HG02610 (cell line): ENCODE measurements around the gene ROCK1.
A peak's percentile ranks its signal among the peaks of the same experiment; 100 is the strongest.

Experiments
- ATAC-seq: cut with Tn5 transposase; IDR thresholded peaks from one replicate; pipeline ENCODE4 v1.9.1; 2021; ENCODE audit warnings: mild to moderate bottlenecking, moderate library complexity; ENCODE audit not compliant: unreplicated experiment

Gene ROCK1

DNA sequence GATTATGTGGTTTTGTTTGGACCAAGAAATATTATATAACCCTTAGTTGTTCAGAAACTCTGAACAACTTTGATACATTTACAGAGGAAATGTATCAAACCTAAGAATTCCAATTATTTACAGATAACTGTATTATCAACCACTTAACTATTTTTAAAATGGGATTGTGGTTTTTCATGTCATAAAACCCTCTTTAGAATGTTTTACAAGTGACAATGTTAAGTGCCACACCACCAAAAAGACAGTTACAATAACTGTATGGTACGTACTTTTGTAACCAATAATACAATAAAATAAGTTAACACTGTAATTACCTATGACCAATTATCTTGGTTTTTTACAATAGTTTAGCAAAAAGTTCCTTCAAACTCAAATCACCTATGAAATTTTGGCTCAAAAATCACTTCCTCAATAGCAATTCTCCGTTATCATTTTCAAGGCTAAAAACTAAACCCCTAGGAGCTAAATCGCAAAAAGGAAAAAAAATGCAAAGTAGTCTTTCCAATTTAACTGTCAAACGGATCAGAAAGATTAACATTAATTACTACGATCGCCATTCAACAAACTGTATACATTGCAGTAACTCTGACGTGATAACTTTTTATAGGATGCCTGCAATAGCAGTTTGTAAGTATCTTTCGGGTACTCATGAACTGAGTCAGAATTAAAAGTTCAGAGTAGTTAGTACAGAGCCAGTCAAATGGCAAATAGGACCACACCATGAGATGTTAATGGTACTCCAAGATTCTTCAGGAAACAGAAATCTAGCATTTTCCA lies 1.5 kb downstream of the ROCK1 start:
- no peak for ATAC-seq

DNA sequence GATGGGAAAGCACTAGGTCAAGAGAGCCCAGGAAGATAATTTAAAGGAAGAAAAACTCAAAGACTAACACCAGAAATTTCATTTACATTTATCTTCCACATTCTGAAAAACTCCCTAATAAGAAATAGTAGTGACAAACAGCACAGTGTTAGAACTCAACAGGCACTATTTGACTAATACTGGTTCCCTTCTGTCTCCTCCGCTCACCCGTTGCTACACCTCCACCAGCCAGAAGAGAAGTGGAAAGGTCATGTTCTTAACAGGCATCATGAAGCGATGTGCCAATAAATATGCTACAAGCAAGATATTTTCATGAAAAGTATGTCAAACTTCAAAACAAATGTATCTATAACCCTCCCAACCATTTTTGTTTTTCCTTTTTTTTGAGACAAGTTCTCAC lies 5.7 kb downstream of the ROCK1 start:
- ATAC-seq, result peak; percentile 63

- ATAC-seq, result no peak
Observed at GRCh38 chr18:21101172-21101571, 10.4 kb downstream of the ROCK1 start.

DNA sequence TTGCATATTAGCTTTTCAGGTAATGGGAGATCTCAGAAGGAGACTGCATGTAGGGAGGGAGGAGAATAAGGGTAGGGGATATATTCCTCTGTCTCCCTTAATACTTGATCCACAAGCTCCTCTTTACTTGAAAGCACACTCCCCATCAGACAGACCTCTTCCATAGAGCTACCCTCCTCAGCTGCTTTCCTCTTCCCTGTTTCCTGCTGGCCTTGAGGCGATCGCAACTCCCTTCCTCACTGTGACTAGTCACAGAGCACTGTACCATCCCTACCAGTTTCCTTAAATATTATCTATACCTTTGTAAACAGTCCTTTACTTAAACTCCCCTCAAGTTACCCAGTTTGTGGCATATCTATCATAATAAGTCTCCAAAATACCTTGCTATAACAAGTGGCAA lies 10.9 kb downstream of the ROCK1 start:
- no peak for ATAC-seq

DNA sequence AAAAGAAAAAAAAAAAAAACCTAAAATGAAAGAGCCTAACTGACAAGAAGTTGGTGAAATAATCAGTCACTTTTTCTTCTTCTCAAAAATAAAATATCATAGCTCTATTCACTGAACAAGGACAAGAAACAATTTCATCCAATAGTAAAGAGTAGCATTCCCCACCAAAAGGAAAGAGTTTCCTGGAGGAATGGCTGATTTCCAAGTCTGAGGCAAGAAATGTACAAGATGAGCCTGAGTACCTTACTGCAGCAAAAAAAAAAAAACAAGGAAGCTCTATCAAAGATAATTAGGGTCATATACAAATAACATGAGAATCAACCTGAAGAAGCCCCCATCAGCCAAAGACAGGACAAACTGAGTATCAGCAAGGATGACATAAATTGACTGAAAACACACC lies 11.5 kb downstream of the ROCK1 start:
- ATAC-seq, result no peak

DNA sequence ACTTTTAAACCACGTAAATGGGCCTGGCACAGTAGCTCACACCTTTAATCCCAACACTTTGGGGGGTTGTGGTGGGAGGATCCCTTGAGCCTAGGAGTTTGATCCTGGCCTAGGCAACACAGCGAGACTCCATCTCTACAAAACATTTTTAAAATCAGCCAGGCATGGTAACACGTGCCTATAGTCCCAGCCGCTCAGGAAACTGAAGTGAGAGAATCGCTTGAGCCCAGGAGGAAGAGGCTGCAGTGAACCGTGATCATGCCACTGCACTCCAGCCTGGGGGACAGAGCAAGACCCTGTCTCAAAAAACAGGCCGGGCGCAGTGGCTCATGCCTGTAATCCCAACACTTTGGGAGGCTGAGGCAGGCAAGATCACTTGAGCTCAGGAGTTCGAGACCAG lies 12.2 kb downstream of the ROCK1 start:
- peak; percentile 85 for ATAC-seq

- ATAC-seq, result no peak
Observed at GRCh38 chr18:21096760-21097159, 14.9 kb downstream of the ROCK1 start.

GRCh38 chr18:21093133-21093532 lies 18.5 kb downstream of the ROCK1 start:
- ATAC-seq, result no peak

DNA sequence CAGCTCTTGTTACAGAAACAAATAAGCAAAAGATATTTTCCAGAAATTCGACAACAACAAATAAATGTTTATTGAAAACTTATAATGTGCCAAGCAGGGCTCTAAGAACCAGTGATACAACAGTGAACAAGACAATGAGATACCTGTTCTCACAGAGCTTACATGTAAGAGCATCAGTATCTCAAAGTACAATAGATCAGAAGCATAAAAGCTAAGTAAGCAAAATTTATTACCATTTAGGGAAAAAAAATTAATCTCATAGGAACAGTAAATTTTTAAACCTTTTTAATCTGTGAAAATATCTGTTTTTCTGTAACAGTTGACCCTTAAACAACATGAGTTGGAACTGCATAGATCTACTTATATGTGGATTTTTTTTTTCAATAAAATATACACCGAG lies 20.9 kb downstream of the ROCK1 start:
- ATAC-seq, result no peak

DNA sequence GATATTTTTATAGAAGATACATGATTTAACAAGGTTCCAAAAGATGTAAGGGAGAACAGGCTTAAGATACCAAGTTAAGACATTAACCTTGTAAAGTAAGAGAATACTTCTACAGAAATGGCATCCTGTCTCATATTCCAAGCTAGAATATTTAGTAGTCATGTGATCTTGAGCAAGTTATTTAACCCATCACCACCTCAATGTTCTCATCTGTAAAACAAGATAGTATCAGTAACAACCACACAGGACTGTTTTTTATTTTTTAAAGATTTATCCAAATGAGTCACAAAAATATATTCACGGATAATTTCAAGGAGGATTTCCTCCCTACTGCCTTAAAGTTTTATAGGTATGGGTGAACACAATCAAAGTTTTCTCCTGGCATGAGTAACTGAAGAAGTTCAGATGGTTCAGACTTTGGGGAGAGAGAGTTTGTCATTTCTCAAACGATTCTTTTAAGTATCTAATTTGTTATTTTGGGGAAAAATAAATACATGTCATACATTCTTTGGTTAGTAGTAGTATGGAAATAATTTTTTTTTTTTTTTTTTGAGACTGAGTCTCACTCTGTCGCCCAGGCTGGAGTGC lies 25.9 kb downstream of the ROCK1 start:
- ATAC-seq, result no peak

- ATAC-seq, result no peak
Observed at GRCh38 chr18:21084511-21085078, 27.0 kb downstream of the ROCK1 start.

DNA sequence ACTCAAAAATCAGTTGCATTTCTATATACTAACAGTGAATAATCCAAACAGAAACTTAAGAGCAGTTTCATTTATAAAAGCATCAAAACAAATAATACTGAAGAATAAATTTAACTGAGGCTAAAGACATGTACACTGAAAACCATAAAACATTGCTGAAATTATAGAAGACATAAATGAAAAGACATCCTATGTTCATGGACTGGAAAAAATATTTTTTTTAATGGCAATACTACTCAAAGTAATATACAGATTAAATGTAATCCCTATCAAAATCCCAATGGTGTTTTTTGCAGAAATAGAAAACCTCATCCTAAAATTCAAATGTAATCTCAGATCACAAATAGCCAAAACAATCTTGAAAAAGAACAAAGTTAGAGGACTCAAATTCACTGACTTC lies 28.6 kb downstream of the ROCK1 start:
- no peak for ATAC-seq

DNA sequence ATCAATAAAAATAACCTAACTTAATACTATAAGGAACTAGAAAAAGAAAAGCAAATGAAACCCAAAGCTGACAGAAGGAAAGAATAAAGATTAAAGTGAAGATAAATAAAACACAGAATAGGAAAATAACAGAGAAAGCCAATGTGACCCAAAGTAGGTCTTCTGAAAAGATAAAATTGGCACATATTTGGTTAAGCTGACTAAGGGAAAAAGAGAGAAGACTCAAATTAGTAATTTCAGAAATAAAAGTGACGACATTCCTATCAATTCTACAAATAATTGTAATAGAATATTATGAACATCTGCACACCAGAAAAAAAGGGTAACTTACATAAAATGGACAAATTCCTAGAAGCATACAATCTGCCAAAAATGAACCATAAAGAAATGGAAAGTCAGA lies 30.2 kb downstream of the ROCK1 start:
- ATAC-seq, result no peak

DNA sequence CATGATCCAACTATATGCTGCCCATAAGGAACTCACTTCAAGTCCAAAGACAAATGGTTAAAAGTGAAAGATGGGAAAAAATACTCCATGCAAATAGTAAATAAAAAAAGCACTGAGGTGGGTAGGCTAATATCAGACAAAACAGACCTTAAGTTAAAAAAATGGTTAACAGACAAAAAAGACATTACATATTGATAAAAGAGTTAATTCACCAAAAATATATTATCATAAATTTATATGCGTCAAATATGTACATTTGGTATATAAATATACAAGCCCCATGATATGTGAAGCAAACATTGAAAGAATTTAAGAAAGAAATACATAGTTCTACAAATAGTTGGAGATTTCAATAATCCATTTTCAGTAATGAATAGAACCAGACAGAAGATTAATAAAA lies 31.0 kb downstream of the ROCK1 start:
- ATAC-seq, result no peak

GRCh38 chr18:21074336-21075323 lies 37.0 kb downstream of the ROCK1 start:
- no peak for ATAC-seq

DNA sequence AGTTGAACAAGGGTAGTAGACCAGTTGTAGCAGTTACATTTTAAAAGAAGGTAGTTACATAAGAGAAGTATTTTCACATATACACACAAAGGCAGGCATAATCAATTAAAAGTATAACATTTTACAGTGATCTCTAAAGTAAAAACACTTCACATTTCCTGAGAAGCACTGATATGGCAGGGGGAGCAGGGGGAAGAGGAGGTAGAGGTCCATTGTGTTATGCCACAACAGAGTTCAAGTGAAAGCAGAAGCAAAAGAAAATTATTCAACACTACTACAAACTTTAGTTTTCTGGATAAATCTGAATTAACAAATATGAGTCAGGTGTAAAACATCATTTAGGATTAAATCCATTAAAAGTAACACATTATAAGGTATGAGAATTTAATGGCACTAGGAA lies 38.4 kb downstream of the ROCK1 start:
- ATAC-seq, result no peak

GRCh38 chr18:21071071-21071470 lies 40.5 kb downstream of the ROCK1 start:
- ATAC-seq, result no peak

- no peak for ATAC-seq
Observed at GRCh38 chr18:21069468-21069867, 42.1 kb downstream of the ROCK1 start.

GRCh38 chr18:21064347-21064746 lies 47.3 kb downstream of the ROCK1 start:
- ATAC-seq, result no peak

- no peak for ATAC-seq
Observed at GRCh38 chr18:21063011-21063410, 48.6 kb downstream of the ROCK1 start.

GRCh38 chr18:21057112-21057511 lies 54.5 kb downstream of the ROCK1 start:
- ATAC-seq, result no peak
